ENCODE results near the gene FAF2.
A peak's percentile ranks its signal among the peaks of the same experiment; 100 is the strongest.

The FAF2 gene

DNA sequence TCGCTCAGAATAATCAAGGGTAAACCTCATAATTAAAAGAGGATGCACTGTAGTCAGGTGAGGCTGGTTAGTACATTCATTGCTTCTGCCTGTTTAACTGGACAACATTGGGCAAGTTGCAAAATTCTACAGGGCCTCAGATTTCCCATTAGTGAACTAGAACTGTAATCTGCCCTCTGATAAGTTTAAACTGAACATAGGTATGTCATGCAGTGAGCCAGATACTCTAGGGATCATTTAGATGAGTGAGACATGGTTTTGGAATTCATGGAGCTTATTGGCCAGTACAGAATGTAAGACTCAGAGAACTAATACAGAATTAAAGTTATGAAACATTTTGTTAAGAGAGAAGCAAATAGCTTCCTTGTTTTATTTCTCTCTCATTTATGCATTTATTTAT, 53.1 kb downstream of the FAF2 start:
- 97% methylated on average over 1 of the region's 1 CpG for WGBS
- Histone ChIP-seq H3K4me3 (ENCODE audit: insufficient read depth in 1 of 2, low read depth in 1 of 2, low read length in 2 of 2) (no peak overlapping the region), H3K79me1 (replicated peaks; ENCODE audit: low read length, poor library complexity, severe bottlenecking) (peaks cover 17% of the 10 kb centered on the region)

DNA sequence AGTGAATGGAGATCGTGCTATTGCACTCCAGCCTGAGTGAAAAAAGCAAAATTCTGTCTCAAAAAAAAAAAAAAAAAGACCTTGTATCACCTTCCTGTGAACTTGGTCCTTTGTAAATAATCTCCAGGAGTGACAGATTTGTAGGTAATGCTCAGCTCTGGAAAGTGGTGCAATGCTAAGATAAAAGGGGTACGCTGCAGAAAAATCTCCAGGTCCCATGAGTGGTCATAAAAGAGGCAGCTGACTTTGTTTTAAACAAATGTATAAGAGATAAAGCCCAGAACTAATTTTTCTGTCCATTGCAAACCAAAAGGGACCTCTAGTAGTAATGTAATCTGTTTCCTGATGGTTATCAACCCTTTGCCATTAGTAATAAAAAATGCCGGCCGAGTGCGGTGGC, 55.3 kb downstream of the FAF2 start:
- no peak overlapping the region for H2AK5ac ChIP-seq (ENCODE audit: low read length, severe bottlenecking)
- H2BK120ac ChIP-seq (ENCODE audit: low read depth, low read length) = no peak overlapping the region
- no peak for DNase-seq
- 89% methylated on average over 4 of the region's 5 CpGs for WGBS
- no peak overlapping the region for H2BK15ac ChIP-seq (ENCODE audit: low read depth, poor library complexity, severe bottlenecking)
- H3K36me3 ChIP-seq (ENCODE audit: control insufficient read depth in 1 of 2, insufficient read depth in 2 of 2, low read depth in 1 of 2, low read length in 2 of 2) = peaks cover 53 to 78% of the 10 kb centered on the region in 2 experiments
- H2BK5ac ChIP-seq (ENCODE audit: low read depth, low read length, poor library complexity, severe bottlenecking) = no peak overlapping the region
- no peak overlapping the region for H3K14ac ChIP-seq (ENCODE audit: low read length in 2 of 2)
- no peak overlapping the region for H3K4ac ChIP-seq (ENCODE audit: low read depth in 1 of 2, low read length in 2 of 2)
- H3K18ac ChIP-seq (ENCODE audit: low read depth in 1 of 2, low read length in 2 of 2) = no peak overlapping the region
- H2AFZ ChIP-seq (ENCODE audit: low read depth, low read length) = no peak overlapping the region
- H3K9me3 ChIP-seq (ENCODE audit: control insufficient read depth, low read length) = no peaks in the 10 kb centered on the region
- no peak overlapping the region for H3K4me2 ChIP-seq (ENCODE audit: low read length, poor library complexity, severe bottlenecking)
- H4K91ac ChIP-seq (ENCODE audit: low read length) = no peak overlapping the region
- no peak overlapping the region for H2BK12ac ChIP-seq (ENCODE audit: low read length in 2 of 2)
- H3K4me3 ChIP-seq (ENCODE audit: insufficient read depth in 1 of 2, low read depth in 1 of 2, low read length in 2 of 2) = no peak overlapping the region
- peaks cover 1% of the 10 kb centered on the region for H3K4me1 ChIP-seq (ENCODE audit: control insufficient read depth, insufficient read depth, low read depth, low read length)
- no peak overlapping the region for H3K23ac ChIP-seq (ENCODE audit: low read length in 2 of 2)
- H3K27ac ChIP-seq (ENCODE audit: low read length, poor library complexity, severe bottlenecking) = no peak overlapping the region
- H3K9ac ChIP-seq (ENCODE audit: low read length) = no peak overlapping the region
- no peaks in the 10 kb centered on the region for H3K27me3 ChIP-seq (ENCODE audit: control insufficient read depth in 1 of 2, insufficient read depth in 1 of 2, low read length in 2 of 2)
- H3K79me1 ChIP-seq (replicated peaks; ENCODE audit: low read length, poor library complexity, severe bottlenecking) = peaks cover 23% of the 10 kb centered on the region
- no peak overlapping the region for H4K8ac ChIP-seq (ENCODE audit: low read length)

More for the DNA sequence above, 53.1 kb downstream of the FAF2 start:
- no peak overlapping the region for H3K4me2 ChIP-seq (ENCODE audit: low read length, poor library complexity, severe bottlenecking)
- H4K91ac ChIP-seq (ENCODE audit: low read length) = no peak overlapping the region
- H2BK12ac ChIP-seq (ENCODE audit: low read length in 2 of 2) = no peak overlapping the region
- no peak overlapping the region for H3K27ac ChIP-seq (ENCODE audit: low read length, poor library complexity, severe bottlenecking)
- no peak overlapping the region for H2BK15ac ChIP-seq (ENCODE audit: low read depth, poor library complexity, severe bottlenecking)
- peak; percentile 29 for DNase-seq
- H3K4me1 ChIP-seq (ENCODE audit: control insufficient read depth, insufficient read depth, low read depth, low read length) = peaks cover 1% of the 10 kb centered on the region
- no peak overlapping the region for H4K8ac ChIP-seq (ENCODE audit: low read length)
- no peak overlapping the region for H2AK5ac ChIP-seq (ENCODE audit: low read length, severe bottlenecking)
- peak overlapping the region; percentile 46 for H3K9ac ChIP-seq (ENCODE audit: low read length)
- no peaks in the 10 kb centered on the region for H3K9me3 ChIP-seq (ENCODE audit: control insufficient read depth, low read length)
- H2BK120ac ChIP-seq (ENCODE audit: low read depth, low read length) = no peak overlapping the region
- no peak overlapping the region for H3K14ac ChIP-seq (ENCODE audit: low read length in 2 of 2)
- H3K36me3 ChIP-seq (ENCODE audit: control insufficient read depth in 1 of 2, insufficient read depth in 2 of 2, low read depth in 1 of 2, low read length in 2 of 2) = peaks cover 46 to 79% of the 10 kb centered on the region in 2 experiments
- no peak overlapping the region for H3K18ac ChIP-seq (ENCODE audit: low read depth in 1 of 2, low read length in 2 of 2)
- H3K27me3 ChIP-seq (ENCODE audit: control insufficient read depth in 1 of 2, insufficient read depth in 1 of 2, low read length in 2 of 2) = no peaks in the 10 kb centered on the region
- H2BK5ac ChIP-seq (ENCODE audit: low read depth, low read length, poor library complexity, severe bottlenecking) = no peak overlapping the region
- H2AFZ ChIP-seq (ENCODE audit: low read depth, low read length) = no peak overlapping the region
- no peak overlapping the region for H3K23ac ChIP-seq (ENCODE audit: low read length in 2 of 2)
- H3K4ac ChIP-seq (ENCODE audit: low read depth in 1 of 2, low read length in 2 of 2) = no peak overlapping the region

DNA sequence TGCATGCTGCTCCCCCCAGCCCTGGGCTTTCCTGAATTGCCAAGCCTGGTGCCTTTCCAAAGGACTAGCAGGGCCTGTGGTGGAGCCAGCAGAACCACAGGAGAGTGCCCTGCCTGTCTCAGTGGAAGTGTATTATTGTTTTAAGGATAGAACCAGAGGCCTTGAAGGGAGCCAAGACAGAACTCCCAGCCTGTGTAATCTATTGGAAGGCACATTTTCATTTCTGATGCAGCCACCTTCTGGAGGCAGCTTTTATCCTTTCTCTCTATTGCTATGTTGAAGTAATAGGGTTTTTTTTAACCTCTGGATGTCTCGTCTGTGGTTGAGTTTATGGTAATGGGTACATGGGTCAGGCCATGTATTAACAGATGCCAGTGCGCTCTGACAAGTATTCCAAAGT, 59.7 kb downstream of the FAF2 start:
- H3K4me1 ChIP-seq (ENCODE audit: control insufficient read depth, insufficient read depth, low read depth, low read length) = no peaks in the 10 kb centered on the region
- no peak overlapping the region for H3K18ac ChIP-seq (ENCODE audit: low read depth in 1 of 2, low read length in 2 of 2)
- H3K4me3 ChIP-seq (ENCODE audit: insufficient read depth in 1 of 2, low read depth in 1 of 2, low read length in 2 of 2) = no peak overlapping the region
- no peak overlapping the region for H2BK120ac ChIP-seq (ENCODE audit: low read depth, low read length)
- no peak overlapping the region for H2BK15ac ChIP-seq (ENCODE audit: low read depth, poor library complexity, severe bottlenecking)
- H3K4ac ChIP-seq (ENCODE audit: low read depth in 1 of 2, low read length in 2 of 2) = no peak overlapping the region
- H3K27me3 ChIP-seq (ENCODE audit: control insufficient read depth in 1 of 2, insufficient read depth in 1 of 2, low read length in 2 of 2) = no peaks in the 10 kb centered on the region
- no peak overlapping the region for H4K91ac ChIP-seq (ENCODE audit: low read length)
- H3K79me1 ChIP-seq (replicated peaks; ENCODE audit: low read length, poor library complexity, severe bottlenecking) = peaks cover 18% of the 10 kb centered on the region
- no peak overlapping the region for H2AFZ ChIP-seq (ENCODE audit: low read depth, low read length)
- no peak for DNase-seq
- no peak overlapping the region for H3K23ac ChIP-seq (ENCODE audit: low read length in 2 of 2)
- WGBS = 97% methylated on average over 2 of the region's 2 CpGs
- no peak overlapping the region for H2BK5ac ChIP-seq (ENCODE audit: low read depth, low read length, poor library complexity, severe bottlenecking)
- no peak overlapping the region for H3K4me2 ChIP-seq (ENCODE audit: low read length, poor library complexity, severe bottlenecking)
- no peak overlapping the region for H4K8ac ChIP-seq (ENCODE audit: low read length)
- H3K27ac ChIP-seq (ENCODE audit: low read length, poor library complexity, severe bottlenecking) = no peak overlapping the region
- peaks cover 44 to 68% of the 10 kb centered on the region in 2 experiments for H3K36me3 ChIP-seq (ENCODE audit: control insufficient read depth in 1 of 2, insufficient read depth in 2 of 2, low read depth in 1 of 2, low read length in 2 of 2)
- H2AK5ac ChIP-seq (ENCODE audit: low read length, severe bottlenecking) = no peak overlapping the region
- no peak overlapping the region for H2BK12ac ChIP-seq (ENCODE audit: low read length in 2 of 2)
- H3K14ac ChIP-seq (ENCODE audit: low read length in 2 of 2) = no peak overlapping the region
- H3K9me3 ChIP-seq (ENCODE audit: control insufficient read depth, low read length) = no peaks in the 10 kb centered on the region
- H3K9ac ChIP-seq (ENCODE audit: low read length) = no peak overlapping the region

DNA sequence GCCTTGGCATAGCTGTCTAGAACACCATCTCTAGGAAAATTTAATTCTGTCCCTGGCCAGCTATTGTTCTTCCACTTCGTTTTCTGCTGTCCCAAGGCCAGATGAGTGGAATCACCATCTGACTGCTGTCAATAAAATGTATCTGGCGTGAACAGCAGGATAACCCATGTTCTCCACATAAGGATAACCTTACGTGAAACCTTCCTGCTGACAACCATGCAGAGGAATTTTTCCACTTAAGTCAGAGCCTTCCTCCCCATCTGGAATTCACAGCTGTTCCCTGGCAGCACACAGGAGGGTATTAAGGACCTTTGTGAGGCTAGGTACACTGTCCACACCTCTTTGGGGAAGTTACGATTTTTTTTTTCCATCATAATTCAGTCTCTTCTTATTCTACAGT, 60.4 kb downstream of the FAF2 start:
- H2BK5ac ChIP-seq (ENCODE audit: low read depth, low read length, poor library complexity, severe bottlenecking) = no peak overlapping the region
- H3K4me2 ChIP-seq (ENCODE audit: low read length, poor library complexity, severe bottlenecking) = no peak overlapping the region
- no peak overlapping the region for H2AK5ac ChIP-seq (ENCODE audit: low read length, severe bottlenecking)
- no peaks in the 10 kb centered on the region for H3K9me3 ChIP-seq (ENCODE audit: control insufficient read depth, low read length)
- H2BK15ac ChIP-seq (ENCODE audit: low read depth, poor library complexity, severe bottlenecking) = no peak overlapping the region
- no peak overlapping the region for H4K8ac ChIP-seq (ENCODE audit: low read length)
- H3K18ac ChIP-seq (ENCODE audit: low read depth in 1 of 2, low read length in 2 of 2) = no peak overlapping the region
- H3K27me3 ChIP-seq (ENCODE audit: control insufficient read depth in 1 of 2, insufficient read depth in 1 of 2, low read length in 2 of 2) = no peaks in the 10 kb centered on the region
- no peak overlapping the region for H2BK12ac ChIP-seq (ENCODE audit: low read length in 2 of 2)
- no peak overlapping the region for H2BK120ac ChIP-seq (ENCODE audit: low read depth, low read length)
- no peaks in the 10 kb centered on the region for H3K4me1 ChIP-seq (ENCODE audit: control insufficient read depth, insufficient read depth, low read depth, low read length)
- peak; percentile 20 for DNase-seq
- H3K27ac ChIP-seq (ENCODE audit: low read length, poor library complexity, severe bottlenecking) = no peak overlapping the region
- H3K14ac ChIP-seq (ENCODE audit: low read length in 2 of 2) = no peak overlapping the region
- no peak overlapping the region for H3K4me3 ChIP-seq (ENCODE audit: insufficient read depth in 1 of 2, low read depth in 1 of 2, low read length in 2 of 2)
- no peak overlapping the region for H3K9ac ChIP-seq (ENCODE audit: low read length)
- H2AFZ ChIP-seq (ENCODE audit: low read depth, low read length) = no peak overlapping the region
- no peak overlapping the region for H4K91ac ChIP-seq (ENCODE audit: low read length)
- H3K4ac ChIP-seq (ENCODE audit: low read depth in 1 of 2, low read length in 2 of 2) = no peak overlapping the region
- H3K79me1 ChIP-seq (replicated peaks; ENCODE audit: low read length, poor library complexity, severe bottlenecking) = peaks cover 16% of the 10 kb centered on the region
- H3K36me3 ChIP-seq (ENCODE audit: control insufficient read depth in 1 of 2, insufficient read depth in 2 of 2, low read depth in 1 of 2, low read length in 2 of 2) = peaks cover 42 to 66% of the 10 kb centered on the region in 2 experiments
- 77% methylated on average over 3 of the region's 4 CpGs for WGBS
- H3K23ac ChIP-seq (ENCODE audit: low read length in 2 of 2) = no peak overlapping the region
